ENCODE results near the gene WTIP. TPM values are rescaled to one million over a fixed set of nuclear protein-coding genes. Genes with fewer than 3 reads are reported as not detected.
"Not testable (repeated sequence)": the region's sequence is repeated elsewhere in the genome, so short reads cannot be mapped to it uniquely, and the experiment has no call there.

The WTIP gene
- total RNA-seq, 1 experiment from 2014 or later = 82.3 TPM

- H3K9me3 ChIP-seq = no peaks in the 10 kb centered on the region
- H3K4me3 ChIP-seq = no peak overlapping the region
- no peaks in the 10 kb centered on the region for H3K27me3 ChIP-seq
- H3K36me3 ChIP-seq = peaks cover 59% of the 10 kb centered on the region
- DNase-seq = peak; percentile 26
These were observed 7.1 kb upstream of the WTIP start for GRCh38 chr19:34474233-34474989.

GRCh38 chr19:34475026-34475974 lies 6.3 kb upstream of the WTIP start:
- no peaks in the 10 kb centered on the region for H3K9me3 ChIP-seq
- no peak for DNase-seq
- H3K36me3 ChIP-seq = peaks cover 50% of the 10 kb centered on the region
- no peak overlapping the region for H3K4me3 ChIP-seq
- no peaks in the 10 kb centered on the region for H3K27me3 ChIP-seq

GRCh38 chr19:34475975-34476594 lies 5.5 kb upstream of the WTIP start:
- Histone ChIP-seq H3K27me3 (no peaks in the 10 kb centered on the region), H3K4me3 (no peak overlapping the region), H3K36me3 (peaks cover 43% of the 10 kb centered on the region), H3K9me3 (no peaks in the 10 kb centered on the region)
- DNase-seq = no peak

DNA sequence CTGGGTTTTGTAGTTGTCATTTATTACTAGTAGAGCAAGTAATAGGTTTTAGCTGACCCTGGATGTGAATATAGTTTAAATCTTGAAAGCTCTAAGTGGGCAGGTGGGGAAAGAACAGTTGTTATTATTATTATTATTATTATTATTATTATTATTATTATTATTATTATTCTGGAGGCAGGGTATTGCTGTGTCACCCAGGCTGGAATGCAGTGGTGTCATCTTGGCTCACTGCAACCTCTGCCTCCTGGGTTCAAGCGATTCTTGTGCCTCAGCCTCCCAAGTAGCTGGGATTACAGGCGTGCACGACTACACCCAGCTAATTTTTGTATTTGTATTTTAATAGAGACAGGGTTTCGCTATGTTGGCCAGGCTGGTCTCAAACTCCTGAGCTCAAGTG lies 3.1 kb upstream of the WTIP start:
- peaks cover 21% of the 10 kb centered on the region for H3K36me3 ChIP-seq
- not testable (repeated sequence) for H3K27me3 ChIP-seq, H3K4me3 ChIP-seq, H3K9me3 ChIP-seq, DNase-seq

- no peaks in the 10 kb centered on the region for H3K27me3 ChIP-seq
- DNase-seq = no peak
- no peaks in the 10 kb centered on the region for H3K9me3 ChIP-seq
- no peak overlapping the region for H3K4me3 ChIP-seq
- H3K36me3 ChIP-seq = peaks cover 16% of the 10 kb centered on the region
These were observed 2.2 kb upstream of the WTIP start for GRCh38 chr19:34479396-34479795.

DNA sequence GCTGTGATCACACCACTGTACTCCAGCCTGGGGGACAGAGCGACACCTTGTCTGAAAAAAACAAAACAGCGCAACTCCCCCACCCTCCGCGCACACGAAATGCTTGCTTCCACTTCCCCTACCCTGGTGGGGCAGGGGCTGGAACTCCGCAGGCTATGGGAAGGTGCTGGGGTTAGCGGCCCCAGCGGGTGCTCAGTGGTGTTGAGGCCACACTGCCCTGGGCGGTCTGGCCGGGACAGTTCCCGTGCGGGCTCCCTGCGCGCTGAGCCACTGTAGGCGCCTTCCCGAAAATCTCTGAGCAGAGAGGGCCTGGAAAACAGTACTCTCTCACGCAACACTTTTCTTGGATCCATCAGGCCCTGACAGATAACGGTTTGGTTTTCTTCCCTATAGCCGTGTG lies 1.1 kb upstream of the WTIP start:
- no peak overlapping the region; the same call in 1 of the 2 replicates for H3K4me3 ChIP-seq
- DNase-seq = no peak
- H3K36me3 ChIP-seq = peaks cover 15% of the 10 kb centered on the region
- no peaks in the 10 kb centered on the region for H3K9me3 ChIP-seq
- no peaks in the 10 kb centered on the region for H3K27me3 ChIP-seq

- Histone ChIP-seq H3K36me3 (peaks cover 4% of the 10 kb centered on the region; the same call in 1 of the 2 replicates), H3K9me3 (no peaks in the 10 kb centered on the region), H3K4me3 (peak overlapping the region; percentile 75), H3K27me3 (no peaks in the 10 kb centered on the region)
- peak; percentile 64 for DNase-seq
These were observed 362 bp downstream of the WTIP start for GRCh38 chr19:34481861-34482379.

DNA sequence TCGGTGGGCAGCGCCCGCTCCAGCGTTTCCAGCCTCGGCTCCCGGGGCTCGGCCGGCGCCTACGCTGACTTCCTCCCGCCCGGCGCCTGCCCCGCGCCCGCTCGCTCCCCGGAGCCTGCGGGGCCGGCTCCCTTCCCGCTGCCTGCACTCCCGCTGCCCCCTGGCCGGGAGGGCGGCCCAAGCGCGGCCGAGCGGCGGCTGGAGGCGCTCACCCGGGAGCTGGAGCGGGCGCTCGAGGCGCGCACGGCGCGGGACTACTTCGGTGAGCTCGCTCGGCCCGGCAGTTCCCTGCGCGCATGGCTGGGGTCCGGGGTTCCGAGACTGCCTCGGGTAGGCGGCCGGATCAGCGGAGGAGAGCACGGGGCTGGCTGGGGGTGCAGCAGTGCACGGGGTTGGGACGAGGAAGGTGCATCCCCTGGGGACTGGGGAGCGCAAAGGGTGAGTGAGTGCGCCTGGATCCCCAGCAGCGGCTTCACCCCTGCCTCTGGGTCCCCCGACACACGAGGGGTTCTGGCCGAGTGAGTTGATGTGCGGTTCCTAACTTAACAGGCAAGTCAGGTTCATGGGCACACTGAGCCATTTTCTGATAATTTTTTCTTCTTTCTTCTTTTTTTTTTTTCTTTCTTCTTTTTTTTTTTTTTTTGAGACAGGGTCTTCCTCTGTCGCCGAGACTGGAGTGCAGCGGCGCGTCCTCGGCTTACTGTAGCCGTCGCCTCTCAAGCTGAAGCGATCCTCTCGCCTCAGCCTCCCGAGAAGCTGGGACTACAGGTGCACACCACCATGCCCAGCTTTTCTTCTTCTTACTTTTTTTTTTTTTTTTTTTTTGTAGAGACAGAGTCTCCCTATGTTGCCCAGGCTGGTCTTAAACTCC lies 1.1 kb downstream of the WTIP start:
- Histone ChIP-seq H3K9me3 (no peaks in the 10 kb centered on the region), H3K27me3 (no peaks in the 10 kb centered on the region), H3K36me3 (peaks cover 7% of the 10 kb centered on the region; the same call in 1 of the 2 replicates), H3K4me3 (peak overlapping the region; percentile 75)
- peak; percentile 63 for DNase-seq

GRCh38 chr19:34484328-34484727 lies 2.8 kb downstream of the WTIP start:
- no peaks in the 10 kb centered on the region for H3K9me3 ChIP-seq
- peaks cover 10% of the 10 kb centered on the region for H3K36me3 ChIP-seq
- H3K27me3 ChIP-seq = no peaks in the 10 kb centered on the region
- DNase-seq = no peak
- H3K4me3 ChIP-seq = no peak overlapping the region

DNA sequence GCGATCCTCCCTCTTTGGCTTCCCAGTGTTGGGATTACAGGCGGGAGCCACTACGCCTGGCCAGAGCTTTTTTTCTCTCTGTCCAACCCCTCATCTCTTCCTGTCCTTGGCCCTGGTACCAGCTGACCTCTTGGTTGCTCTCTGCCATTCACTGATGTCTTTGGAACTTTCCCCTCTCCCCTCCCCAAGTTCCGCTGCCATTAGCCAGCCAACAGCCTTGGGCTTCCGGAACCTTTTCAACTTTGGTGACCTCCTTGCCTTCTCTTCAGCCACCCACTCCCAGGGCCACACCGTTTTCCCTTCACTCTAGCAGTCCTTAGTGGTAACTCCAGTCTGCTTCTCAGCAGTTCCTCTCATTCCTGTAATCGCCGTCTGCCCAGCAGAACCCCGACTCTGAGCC lies 4.3 kb downstream of the WTIP start:
- Histone ChIP-seq H3K9me3 (no peaks in the 10 kb centered on the region), H3K4me3 (no peak overlapping the region), H3K27me3 (no peaks in the 10 kb centered on the region), H3K36me3 (peaks cover 11% of the 10 kb centered on the region)
- DNase-seq = no peak

DNA sequence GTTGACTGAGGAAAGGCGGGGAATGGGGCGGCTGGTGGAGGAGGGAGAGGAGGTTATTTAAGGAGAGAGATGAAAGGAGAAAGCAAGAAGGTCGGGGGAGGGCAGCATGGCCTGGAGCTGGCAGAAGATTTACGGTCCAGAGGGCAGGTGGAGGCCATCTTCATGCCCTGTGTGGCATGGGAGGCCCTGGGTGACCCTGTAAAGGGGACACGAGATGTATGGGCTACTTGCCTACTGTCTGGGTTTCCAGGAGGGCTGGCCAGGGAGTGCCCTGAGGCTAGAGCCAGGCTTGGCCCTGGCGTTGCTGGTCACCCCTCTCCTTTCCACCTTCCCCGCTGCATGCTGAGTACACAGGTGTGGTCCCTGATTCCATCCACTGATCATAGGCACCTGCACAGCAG lies 6.1 kb downstream of the WTIP start:
- H3K27me3 ChIP-seq = no peaks in the 10 kb centered on the region
- H3K36me3 ChIP-seq = peaks cover 20% of the 10 kb centered on the region
- DNase-seq = no peak
- H3K4me3 ChIP-seq = no peak overlapping the region
- no peaks in the 10 kb centered on the region for H3K9me3 ChIP-seq

DNA sequence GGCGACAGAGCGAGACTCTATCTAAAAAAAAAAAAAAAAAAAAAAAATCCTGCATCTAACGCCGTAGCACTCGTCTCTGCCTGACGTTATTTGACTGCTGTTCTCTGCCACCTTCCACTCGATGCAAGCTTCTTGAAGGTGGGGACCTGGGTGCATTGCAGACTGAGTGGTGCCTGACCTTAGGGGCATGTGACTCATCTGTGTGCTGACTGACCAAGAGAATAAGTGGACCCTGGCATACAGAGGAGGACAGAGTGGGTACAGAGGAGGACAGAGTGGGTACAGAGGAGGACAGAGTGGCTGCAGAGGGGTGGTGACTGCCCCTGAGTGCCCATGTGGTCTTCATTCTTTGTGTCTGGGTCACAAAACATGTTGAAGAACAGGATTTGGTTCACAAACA lies 7.6 kb downstream of the WTIP start:
- Histone ChIP-seq H3K36me3 (peaks cover 33% of the 10 kb centered on the region), H3K27me3 (no peaks in the 10 kb centered on the region), H3K4me3 (no peak overlapping the region), H3K9me3 (no peaks in the 10 kb centered on the region)
- DNase-seq = no peak

DNA sequence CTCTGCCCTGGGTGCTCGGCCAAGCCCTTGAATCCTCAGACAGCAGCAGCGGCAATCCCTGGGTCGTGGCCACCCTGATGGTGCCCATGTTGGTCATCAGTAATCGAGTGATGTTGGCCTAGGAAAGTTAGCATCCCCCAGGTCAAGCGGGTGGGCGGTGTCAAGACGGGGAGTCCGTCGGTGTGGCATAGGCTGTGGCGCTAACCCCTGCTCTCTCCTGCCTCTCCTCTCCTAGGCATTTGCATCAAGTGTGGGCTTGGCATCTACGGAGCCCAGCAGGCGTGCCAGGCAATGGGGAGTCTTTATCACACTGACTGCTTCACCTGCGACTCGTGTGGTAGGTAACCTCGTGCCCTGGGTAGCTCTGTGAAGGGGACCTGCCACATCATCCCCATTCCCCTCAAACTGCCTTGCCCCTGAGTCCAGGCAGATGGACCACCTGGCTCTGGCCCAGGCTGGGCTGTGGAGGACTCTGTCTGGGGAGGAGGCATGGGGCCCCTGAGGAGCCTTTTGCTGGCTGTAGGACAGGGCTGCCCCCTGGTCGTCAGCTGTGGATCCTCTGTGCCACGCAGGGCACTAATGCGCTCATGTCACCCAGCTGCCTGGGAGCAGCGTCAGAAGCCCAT lies 8.7 kb downstream of the WTIP start:
- H3K27me3 ChIP-seq = no peaks in the 10 kb centered on the region
- peaks cover 36% of the 10 kb centered on the region for H3K36me3 ChIP-seq
- DNase-seq = no peak
- H3K9me3 ChIP-seq = no peaks in the 10 kb centered on the region
- no peak overlapping the region for H3K4me3 ChIP-seq

DNA sequence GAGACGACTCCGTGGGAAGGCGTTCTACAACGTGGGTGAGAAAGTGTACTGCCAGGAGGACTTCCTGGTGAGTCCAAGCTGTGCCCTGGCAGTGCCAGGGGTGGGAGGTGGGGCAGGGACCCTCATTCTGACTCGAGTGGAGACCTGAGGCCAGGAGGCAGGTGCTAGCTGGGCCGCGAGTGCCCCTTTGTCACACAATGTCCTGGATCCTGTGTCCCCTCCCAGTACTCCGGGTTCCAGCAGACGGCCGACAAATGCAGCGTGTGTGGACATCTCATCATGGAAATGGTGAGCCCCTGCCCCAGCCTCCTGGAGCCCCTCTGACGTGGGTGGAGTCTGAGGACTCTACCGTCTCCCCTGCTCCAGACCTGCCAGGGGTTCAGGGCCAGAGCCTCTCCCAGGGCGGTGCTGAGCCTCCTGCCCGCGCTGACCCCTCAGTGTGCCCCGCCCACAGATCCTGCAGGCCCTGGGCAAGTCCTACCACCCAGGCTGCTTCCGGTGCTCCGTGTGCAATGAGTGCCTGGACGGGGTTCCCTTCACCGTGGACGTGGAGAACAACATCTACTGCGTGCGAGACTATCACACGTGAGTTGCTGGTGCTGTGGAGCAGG lies 11.6 kb downstream of the WTIP start:
- no peaks in the 10 kb centered on the region for H3K27me3 ChIP-seq

GRCh38 chr19:34493649-34494044 lies 12.1 kb downstream of the WTIP start:
- H3K9me3 ChIP-seq = no peaks in the 10 kb centered on the region
- no peaks in the 10 kb centered on the region for H3K27me3 ChIP-seq
- peaks cover 51% of the 10 kb centered on the region for H3K36me3 ChIP-seq
- DNase-seq = no peak
- H3K4me3 ChIP-seq = no peak overlapping the region

More for the DNA sequence above, 11.6 kb downstream of the WTIP start:
- no peak for DNase-seq
- Histone ChIP-seq H3K36me3 (peaks cover 51% of the 10 kb centered on the region), H3K9me3 (no peaks in the 10 kb centered on the region), H3K4me3 (no peak overlapping the region)
